Ramos (cell line): ENCODE data around the gene TRIP10.
"Not testable (repeated sequence)": the region's sequence is repeated elsewhere in the genome, so short reads cannot be mapped to it uniquely, and the experiment has no call there.

Experiments used
- in situ Hi-C: fragments of 300-500 bp; cut with MboI; formaldehyde crosslinking; loops from one replicate; pipeline ENCODE4 v1.14.3; 2022; ENCODE audit warnings: low sequenced_read_pairs; ENCODE audit not compliant: unreplicated experiment

The TRIP10 gene

GRCh38 chr19:6738787-6739389 lies 592 bp upstream of the TRIP10 start:
- in situ Hi-C loops, result loop anchor here (5.0 to 10.0 kb wide), 2 partner anchors 123 to 224 kb away; no protein-coding TSS in a partner anchor

- in situ Hi-C loops, result loop anchor here (5.0 to 10.0 kb wide), 2 partner anchors 122 to 225 kb away; no protein-coding TSS in a partner anchor
These were observed 556 bp downstream of the TRIP10 start for GRCh38 chr19:6739883-6740588.

GRCh38 chr19:6740589-6741343 lies 1.3 kb downstream of the TRIP10 start:
- in situ Hi-C loops, result no loop called here

- in situ Hi-C loops, result no loop called here
These were observed 3.6 kb downstream of the TRIP10 start for GRCh38 chr19:6743066-6743465.

GRCh38 chr19:6743714-6744380 lies 4.4 kb downstream of the TRIP10 start:
- in situ Hi-C loops, result no loop called here

GRCh38 chr19:6744381-6745301 lies 5.2 kb downstream of the TRIP10 start:
- in situ Hi-C loops, result no loop called here

GRCh38 chr19:6745965-6746364 lies 6.5 kb downstream of the TRIP10 start:
- in situ Hi-C loops, result no loop called here

GRCh38 chr19:6748543-6748942 lies 9.1 kb downstream of the TRIP10 start:
- in situ Hi-C loops, result not testable (repeated sequence)

GRCh38 chr19:6750062-6750461 lies 10.6 kb downstream of the TRIP10 start:
- in situ Hi-C loops, result no loop called here

GRCh38 chr19:6751189-6751588 lies 11.7 kb downstream of the TRIP10 start:
- in situ Hi-C loops, result no loop called here

GRCh38 chr19:6752256-6753177 lies 13.0 kb downstream of the TRIP10 start:
- in situ Hi-C loops, result no loop called here

- in situ Hi-C loops, result no loop called here
These were observed 13.9 kb downstream of the TRIP10 start for GRCh38 chr19:6753178-6754031.

- in situ Hi-C loops, result no loop called here
These were observed 14.7 kb downstream of the TRIP10 start for GRCh38 chr19:6754136-6754535.

GRCh38 chr19:6754653-6755463 lies 15.4 kb downstream of the TRIP10 start:
- in situ Hi-C loops, result no loop called here

- in situ Hi-C loops, result no loop called here
These were observed 21.1 kb downstream of the TRIP10 start for GRCh38 chr19:6760606-6761005.

GRCh38 chr19:6761053-6761676 lies 21.7 kb downstream of the TRIP10 start:
- in situ Hi-C loops, result no loop called here
